IMR-90 (cell line): ENCODE results near the gene COG1. TPM values are rescaled to one million over a fixed set of nuclear protein-coding genes. Genes with fewer than 3 reads are reported as not detected.

Source experiments
- ATAC-seq: fragments of 200-7000 bp; cut with Tn5 transposase; 2 replicates; pipeline ENCODE4 v1.9.1; 2020; ENCODE audit warnings: low read depth, mild to moderate bottlenecking, moderate library complexity
- BruUV-seq: library from RNA; stranded (reverse); fragments of 400-500 nt; replicated peaks from 2 replicates; lab custom pipeline; 2021; lab: Mats Ljungman, UMichigan
- CTCF ChIA-PET: fragments of 300-600 bp; formaldehyde crosslinking; extraction: SDS; loops from one replicate; lab custom pipeline; 2021; ENCODE audit warnings: antibody characterized with exemption; lab: Yijun Ruan, JAX
- POLR2A ChIA-PET: fragments of 300-600 bp; sonication (Branson Sonifier 250); formaldehyde crosslinking; loops from one replicate; lab custom pipeline; 2022; ENCODE audit warnings: antibody characterized with exemption; ENCODE audit not compliant: unreplicated experiment; lab: Charles Lee
- DNase-seq: peaks from one replicate; pipeline ENCODE4 v3.0.0; 2013
- H2AFZ ChIP-seq: replicated peaks from 2 replicates; pipeline ENCODE3; 2013; ENCODE audit warnings: low read length, mild to moderate bottlenecking; ENCODE audit not compliant: poor library complexity
- H2AK5ac ChIP-seq: 2 replicates; pipeline ENCODE4 v1.6.1; 2013; ENCODE audit warnings: low read depth, low read length, inconsistent platforms
- H2AK9ac ChIP-seq: replicated peaks from 2 replicates; pipeline ENCODE3; 2013; ENCODE audit warnings: mild to moderate bottlenecking, low read depth, low read length, moderate library complexity; ENCODE audit not compliant: poor library complexity
- H2BK120ac ChIP-seq: 2 replicates; pipeline ENCODE4 v1.6.1; 2013; ENCODE audit warnings: low read depth, low read length, inconsistent platforms
- H2BK15ac ChIP-seq: 3 replicates; pipeline ENCODE4 v1.6.1; 2013; ENCODE audit warnings: low read depth, low read length, inconsistent platforms
- H2BK20ac ChIP-seq: 2 replicates; pipeline ENCODE4 v1.6.1; 2013; ENCODE audit warnings: low read depth, mild to moderate bottlenecking, inconsistent platforms, low read length, moderate library complexity
- H2BK5ac ChIP-seq: 2 replicates; pipeline ENCODE4 v1.6.1; 2013; ENCODE audit warnings: mild to moderate bottlenecking, low read depth, low read length, inconsistent platforms; ENCODE audit not compliant: poor library complexity, severe bottlenecking
- H3K14ac ChIP-seq: replicated peaks from 2 replicates; pipeline ENCODE4 v1.6.1; 2013; ENCODE audit warnings: low read depth, low read length, inconsistent platforms
- H3K18ac ChIP-seq: 2 replicates; pipeline ENCODE4 v1.6.1; 2013; ENCODE audit warnings: low read depth, low read length, control low read depth
- H3K23ac ChIP-seq: 2 replicates; pipeline ENCODE4 v1.6.1; 2013; ENCODE audit warnings: low read depth, low read length, inconsistent platforms
- H3K27ac ChIP-seq: 2 replicates; pipeline ENCODE4 v1.5.1; 2013; ENCODE audit warnings: mild to moderate bottlenecking, control low read depth, low read length; ENCODE audit not compliant: insufficient read depth
- H3K27me3 ChIP-seq: 2 replicates; pipeline ENCODE4 v1.6.1; 2013; ENCODE audit warnings: low read length; ENCODE audit not compliant: control insufficient read depth, insufficient read depth
- H3K36me3 ChIP-seq: 2 replicates; pipeline ENCODE4 v1.6.1; 2013; ENCODE audit warnings: low read length, mixed read lengths; ENCODE audit not compliant: control insufficient read depth, insufficient read depth
- H3K4ac ChIP-seq: 2 replicates; pipeline ENCODE4 v1.6.1; 2013; ENCODE audit warnings: low read depth, low read length, inconsistent platforms
- H3K4me1 ChIP-seq: 2 replicates; pipeline ENCODE4 v1.6.1; 2013; ENCODE audit warnings: low read length, mixed read lengths; ENCODE audit not compliant: control insufficient read depth, insufficient read depth
- H3K4me2 ChIP-seq: 2 replicates; pipeline ENCODE4 v1.6.1; 2013; ENCODE audit warnings: low read depth, mild to moderate bottlenecking, control low read depth, low read length, moderate library complexity
- H3K4me3 ChIP-seq: 2 replicates; pipeline ENCODE4 v1.5.1; 2013; ENCODE audit warnings: low read depth, mild to moderate bottlenecking, control low read depth, low read length, moderate library complexity; ENCODE audit not compliant: insufficient read depth
- H3K56ac ChIP-seq: 2 replicates; pipeline ENCODE4 v1.6.1; 2013; ENCODE audit warnings: low read length, inconsistent platforms; ENCODE audit not compliant: insufficient read depth; ENCODE audit errors: extremely low read depth
- H3K79me1 ChIP-seq, 2 experiments: 2 replicates each; pipeline ENCODE4 v1.6.1; 2013; ENCODE audit warnings: low read length in 2 of 2, inconsistent platforms in 1 of 2, low read depth in 1 of 2
- H3K9ac ChIP-seq: 2 replicates; pipeline ENCODE4 v1.6.1; 2013; ENCODE audit warnings: low read depth, low read length, control low read depth
- H3K9me1 ChIP-seq: 2 replicates; pipeline ENCODE4 v1.6.1; 2013; ENCODE audit warnings: low read length, inconsistent platforms; ENCODE audit not compliant: insufficient read depth
- H3K9me3 ChIP-seq: 2 replicates; pipeline ENCODE4 v1.6.1; 2013; ENCODE audit warnings: low read length; ENCODE audit not compliant: control insufficient read depth, insufficient read depth
- H4K20me1 ChIP-seq: 2 replicates; pipeline ENCODE4 v1.6.1; 2013; ENCODE audit warnings: low read length, inconsistent platforms; ENCODE audit not compliant: insufficient read depth
- H4K5ac ChIP-seq: 2 replicates; pipeline ENCODE4 v1.6.1; 2013; ENCODE audit warnings: mild to moderate bottlenecking, low read depth, low read length, control low read depth
- H4K8ac ChIP-seq, 2 experiments: 2 replicates each; pipeline ENCODE4 v1.6.1; 2013; ENCODE audit warnings: low read depth in 2 of 2, low read length in 2 of 2, control low read depth in 1 of 2, inconsistent platforms in 1 of 2
- H4K91ac ChIP-seq: 2 replicates; pipeline ENCODE4 v1.6.1; 2013; ENCODE audit warnings: low read depth, low read length, inconsistent platforms; ENCODE audit not compliant: insufficient read depth
- BHLHE40 ChIP-seq: fragments of 150-350 bp; IDR thresholded peaks from 2 replicates; pipeline ENCODE4 v1.6.1; 2016; ENCODE audit warnings: mild to moderate bottlenecking, low read depth, low read length
- CEBPB ChIP-seq: IDR thresholded peaks from 2 replicates; pipeline ENCODE4 v1.6.1; 2012; ENCODE audit warnings: low read depth, low read length, improper control_type of control experiment
- CHD1 ChIP-seq: IDR thresholded peaks from 2 replicates; pipeline ENCODE4 v1.6.1; 2012; ENCODE audit warnings: low read depth, low read length, improper control_type of control experiment
- FOS ChIP-seq: fragments of 150-350 bp; IDR thresholded peaks from 2 replicates; pipeline ENCODE4 v1.6.1; 2016; ENCODE audit warnings: low read depth, low read length
- MAFK ChIP-seq: IDR thresholded peaks from 2 replicates; pipeline ENCODE4 v1.6.1; 2012; ENCODE audit warnings: low read depth, low read length, improper control_type of control experiment
- MAZ ChIP-seq: IDR thresholded peaks from 2 replicates; pipeline ENCODE4 v1.6.1; 2012; ENCODE audit warnings: low read depth, mild to moderate bottlenecking, low read length, improper control_type of control experiment, moderate library complexity, borderline replicate concordance
- MXI1 ChIP-seq: IDR thresholded peaks from 2 replicates; pipeline ENCODE4 v1.6.1; 2012; ENCODE audit warnings: low read depth, mild to moderate bottlenecking, low read length, moderate library complexity, borderline replicate concordance
- NFE2L2 ChIP-seq: fragments of 150-350 bp; IDR thresholded peaks from 2 replicates; pipeline ENCODE4 v1.6.1; 2016; ENCODE audit warnings: low read depth, mild to moderate bottlenecking, low read length
- RCOR1 ChIP-seq: IDR thresholded peaks from 2 replicates; pipeline ENCODE4 v1.6.1; 2012; ENCODE audit warnings: mild to moderate bottlenecking, low read length, improper control_type of control experiment; ENCODE audit not compliant: insufficient replicate concordance
- SMC3 ChIP-seq: fragments of 150-350 bp; IDR thresholded peaks from 2 replicates; pipeline ENCODE4 v1.6.1; 2016; ENCODE audit warnings: low read depth, mild to moderate bottlenecking, antibody characterized with exemption, low read length, moderate library complexity
- WGBS, 2 experiments: methylation state at CpG; one replicate each; pipeline versions ENCODE4 v1.1.5 to v1.1.7; 2013; ENCODE audit warnings: missing lambda C conversion rate in 2 of 2; ENCODE audit not compliant: insufficient read length in 1 of 2; ENCODE audit errors: extremely low coverage in 2 of 2; 5-methylcytosine and 5-hydroxymethylcytosine counted together
- dilution Hi-C: fragments of 300-500 bp; cut with HindIII; formaldehyde crosslinking; loops from one replicate; pipeline ENCODE4 v1.14.3; 2018; ENCODE audit warnings: low sequenced_read_pairs; ENCODE audit not compliant: unreplicated experiment
- in situ Hi-C: fragments of 300-500 bp; cut with MboI; formaldehyde crosslinking; loops from 3 replicates; pipeline ENCODE4 v1.14.3; 2019; ENCODE audit warnings: low sequenced_read_pairs, inconsistent platforms, mixed read lengths
- intact Hi-C: fragments of 100-400 bp; cut with micrococcal nuclease; formaldehyde crosslinking; loops from 2 replicates; pipeline ENCODE4 v1.10.0; 2022
- polyA plus RNA-seq, 3 experiments: library from polyadenylated mRNA; depleted of rRNA; stranded (reverse); fragments of >200 nt; gene quantifications; 2 replicates each; pipeline ENCODE4 v1.2.3, GENCODE V29; 2012; ENCODE audit warnings: low replicate concordance in 1 of 3
- total RNA-seq: library from RNA; depleted of rRNA; stranded (reverse); fragments of >200 nt; gene quantifications from 2 replicates; pipeline ENCODE4 v1.2.3, GENCODE V29; 2012
- TF ChIP-seq, protein P1 (sequence below): conservative IDR thresholded peaks from 2 replicates; pipeline ENCODE4 v1.5.1; 2012; ENCODE audit warnings: mild to moderate bottlenecking, low read depth, low read length, improper control_type of control experiment
- TF ChIP-seq, protein P2 (sequence below): fragments of 150-350 bp; IDR thresholded peaks from 2 replicates; pipeline ENCODE4 v1.6.1; 2017; ENCODE audit warnings: mild to moderate bottlenecking, antibody characterized with exemption, low read length, low read depth
- TF ChIP-seq, protein P3 (sequence below): fragments of 150-350 bp; IDR thresholded peaks from 2 replicates; pipeline ENCODE4 v1.6.1; 2016; ENCODE audit warnings: low read depth, mild to moderate bottlenecking, low read length, moderate library complexity, borderline replicate concordance

COG1 gene
- total and polyA plus RNA-seq, 2 of the 4 experiments (the other 2 are of a cell fraction) = 18.3 to 35.1 TPM

DNA sequence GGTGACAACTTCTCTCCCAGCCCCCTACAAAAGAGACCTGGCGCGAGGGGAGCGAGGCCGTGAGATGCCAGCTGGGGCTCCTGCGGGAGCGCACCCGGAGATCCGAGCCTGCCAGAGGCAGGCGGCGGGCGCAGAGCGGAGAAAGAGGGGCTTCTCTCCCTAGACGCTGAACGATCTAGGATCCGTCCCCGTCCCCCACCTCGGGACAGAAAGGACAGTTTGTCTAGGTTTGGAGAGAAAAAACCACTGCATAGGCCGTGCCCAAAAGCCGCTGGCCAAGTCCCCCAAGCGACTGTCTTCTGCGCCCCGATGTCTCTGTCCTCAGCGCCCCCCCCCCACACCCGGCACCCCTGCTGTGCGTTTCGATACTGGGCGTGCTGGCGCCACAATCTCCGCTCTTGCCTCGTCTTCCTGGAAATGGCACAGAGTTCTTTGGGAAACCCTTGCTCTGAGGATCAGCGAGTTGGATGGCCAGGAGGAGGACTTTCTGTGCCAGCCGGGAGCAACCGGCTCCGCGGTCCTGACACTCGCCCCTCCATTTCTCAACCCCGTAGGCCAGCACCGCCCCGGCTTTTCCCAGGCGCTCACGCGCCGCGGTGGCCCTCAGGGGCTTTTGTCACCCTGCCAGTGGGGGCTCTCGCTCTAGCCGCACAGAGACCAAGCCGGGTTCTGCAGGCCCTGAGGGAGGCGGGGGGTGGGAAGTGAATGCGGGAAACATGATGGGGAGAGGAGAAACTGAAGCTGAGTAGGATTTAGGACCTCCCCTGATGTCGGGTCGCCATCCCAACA lies 27.0 kb upstream of the COG1 start:
- peak overlapping the region; percentile 35 for H3K4me3 ChIP-seq
- DNase-seq (no peak), ATAC-seq (peak; percentile 22)
- H4K8ac ChIP-seq = no peak overlapping the region
- H3K56ac ChIP-seq = no peak overlapping the region
- H3K79me1 ChIP-seq = no peaks in the 10 kb centered on the region
- 5% methylated on average over 8 of the region's 51 CpGs; no CpG with 5 or more reads in 1 of the 2 experiments for WGBS, 2 experiments
- peak overlapping the region; percentile 92 for H3K4me2 ChIP-seq
- no peak overlapping the region for H3K4ac ChIP-seq
- H4K5ac ChIP-seq = no peak overlapping the region
- no peaks in the 10 kb centered on the region for H3K36me3 ChIP-seq
- H2BK120ac ChIP-seq = no peak overlapping the region
- H3K9me1 ChIP-seq = no peaks in the 10 kb centered on the region; the same call in 1 of the 2 replicates
- peaks cover 8% of the 10 kb centered on the region; the same call in 1 of the 2 replicates for H3K4me1 ChIP-seq
- H2BK5ac ChIP-seq = no peak overlapping the region
- 0 out of 2 replicates have a peak overlapping the region, but pooled peaks have one; percentile 30 for H3K9ac ChIP-seq
- no peak overlapping the region for H4K91ac ChIP-seq
- no TSS peak for BruUV-seq
- no peak overlapping the region for H3K18ac ChIP-seq
- H2BK15ac ChIP-seq = no peak overlapping the region
- POLR2A ChIA-PET = interaction anchor here (0.5 kb wide), 1 partner anchor 441 kb away, joined by 7 read pairs; no protein-coding TSS in a partner anchor
- H2AK5ac ChIP-seq = no peak overlapping the region
- peaks cover 67% of the 10 kb centered on the region for H3K27me3 ChIP-seq
- H2AFZ ChIP-seq = peak overlapping the region; percentile 76
- no peak overlapping the region for H3K14ac ChIP-seq
- no peak overlapping the region for H3K27ac ChIP-seq
- in situ Hi-C loops = no loop called here
- CTCF ChIA-PET = interaction anchor here (0.7 kb wide), 1 partner anchor 10 kb away, joined by 3 read pairs; no protein-coding TSS in a partner anchor
- no peak overlapping the region for H3K23ac ChIP-seq
- intact Hi-C loops = no loop called here
- peaks cover 2% of the 10 kb centered on the region; the same call in 1 of the 2 replicates for H3K9me3 ChIP-seq
- 0 out of 2 replicates have a peak, but pooled peaks cover 3% of the 10 kb centered on the region for H4K20me1 ChIP-seq
- H2BK20ac ChIP-seq = no peak overlapping the region
- H2AK9ac ChIP-seq = peak overlapping the region; percentile 5
- dilution Hi-C loops = no loop called here
- TF ChIP-seq NFE2L2 (no peak), SMC3 (no peak), RCOR1 (no peak), BHLHE40 (no peak), MXI1 (no peak), CEBPB (no peak), FOS (no peak), CHD1 (no peak), MAFK (no peak), MAZ (no peak)
- TF ChIP-seq, protein P1, sequence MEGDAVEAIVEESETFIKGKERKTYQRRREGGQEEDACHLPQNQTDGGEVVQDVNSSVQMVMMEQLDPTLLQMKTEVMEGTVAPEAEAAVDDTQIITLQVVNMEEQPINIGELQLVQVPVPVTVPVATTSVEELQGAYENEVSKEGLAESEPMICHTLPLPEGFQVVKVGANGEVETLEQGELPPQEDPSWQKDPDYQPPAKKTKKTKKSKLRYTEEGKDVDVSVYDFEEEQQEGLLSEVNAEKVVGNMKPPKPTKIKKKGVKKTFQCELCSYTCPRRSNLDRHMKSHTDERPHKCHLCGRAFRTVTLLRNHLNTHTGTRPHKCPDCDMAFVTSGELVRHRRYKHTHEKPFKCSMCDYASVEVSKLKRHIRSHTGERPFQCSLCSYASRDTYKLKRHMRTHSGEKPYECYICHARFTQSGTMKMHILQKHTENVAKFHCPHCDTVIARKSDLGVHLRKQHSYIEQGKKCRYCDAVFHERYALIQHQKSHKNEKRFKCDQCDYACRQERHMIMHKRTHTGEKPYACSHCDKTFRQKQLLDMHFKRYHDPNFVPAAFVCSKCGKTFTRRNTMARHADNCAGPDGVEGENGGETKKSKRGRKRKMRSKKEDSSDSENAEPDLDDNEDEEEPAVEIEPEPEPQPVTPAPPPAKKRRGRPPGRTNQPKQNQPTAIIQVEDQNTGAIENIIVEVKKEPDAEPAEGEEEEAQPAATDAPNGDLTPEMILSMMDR = no peak
- TF ChIP-seq, protein P2, sequence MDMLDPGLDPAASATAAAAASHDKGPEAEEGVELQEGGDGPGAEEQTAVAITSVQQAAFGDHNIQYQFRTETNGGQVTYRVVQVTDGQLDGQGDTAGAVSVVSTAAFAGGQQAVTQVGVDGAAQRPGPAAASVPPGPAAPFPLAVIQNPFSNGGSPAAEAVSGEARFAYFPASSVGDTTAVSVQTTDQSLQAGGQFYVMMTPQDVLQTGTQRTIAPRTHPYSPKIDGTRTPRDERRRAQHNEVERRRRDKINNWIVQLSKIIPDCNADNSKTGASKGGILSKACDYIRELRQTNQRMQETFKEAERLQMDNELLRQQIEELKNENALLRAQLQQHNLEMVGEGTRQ = no peak
- TF ChIP-seq, protein P3, sequence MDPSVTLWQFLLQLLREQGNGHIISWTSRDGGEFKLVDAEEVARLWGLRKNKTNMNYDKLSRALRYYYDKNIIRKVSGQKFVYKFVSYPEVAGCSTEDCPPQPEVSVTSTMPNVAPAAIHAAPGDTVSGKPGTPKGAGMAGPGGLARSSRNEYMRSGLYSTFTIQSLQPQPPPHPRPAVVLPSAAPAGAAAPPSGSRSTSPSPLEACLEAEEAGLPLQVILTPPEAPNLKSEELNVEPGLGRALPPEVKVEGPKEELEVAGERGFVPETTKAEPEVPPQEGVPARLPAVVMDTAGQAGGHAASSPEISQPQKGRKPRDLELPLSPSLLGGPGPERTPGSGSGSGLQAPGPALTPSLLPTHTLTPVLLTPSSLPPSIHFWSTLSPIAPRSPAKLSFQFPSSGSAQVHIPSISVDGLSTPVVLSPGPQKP = no peak
